ENCODE results near the gene PTPRQ. TPM values are rescaled to one million over a fixed set of nuclear protein-coding genes. Genes with fewer than 3 reads are reported as not detected.

Gene PTPRQ
- total RNA-seq, 1 donor from 2014 or later, result 0.07 TPM

- Histone ChIP-seq H3K4me3 (no peak overlapping the region), H3K9ac (no peak overlapping the region), H4K20me1 (ENCODE audit: low read depth) (no peaks in the 10 kb centered on the region), H3K27ac (no peak overlapping the region), H3K36me3 (no peaks in the 10 kb centered on the region), H3K9me3 (ENCODE audit: low read depth) (no peaks in the 10 kb centered on the region), H3K79me2 (ENCODE audit: low read depth) (no peaks in the 10 kb centered on the region), H3K4me2 (no peak overlapping the region), H3F3A (ENCODE audit: low read depth) (no peaks in the 10 kb centered on the region), H3K27me3 (no peaks in the 10 kb centered on the region), H3K4me1 (no peaks in the 10 kb centered on the region), H2AFZ (replicated peaks) (no peak overlapping the region)
- no peak for DNase-seq (ENCODE audit: low spot score)
- Mint-ChIP-seq H3K36me3 (no peaks in the 10 kb centered on the region), H3K4me3 (no peak overlapping the region), H3K27me3 (ENCODE audit: insufficient read depth, low read depth) (no peaks in the 10 kb centered on the region), H3K27ac (no peak overlapping the region), H3K9me3 (no peaks in the 10 kb centered on the region), H3K4me1 (no peaks in the 10 kb centered on the region)
- TF ChIP-seq CTCF (IDR thresholded peaks at IDR 0.05), result no peak
- no peak for TF ChIP-seq EZH2 (IDR thresholded peaks at IDR 0.05)
- TF ChIP-seq EZH2phosphoT487 (IDR thresholded peaks at IDR 0.05), result no peak
These were observed 152.5 kb downstream of the PTPRQ start for GRCh38 chr12:80596509-80596908.

GRCh38 chr12:80598004-80598606 is 154.1 kb downstream of the PTPRQ start:
- H3K79me2 ChIP-seq (ENCODE audit: low read depth), result no peaks in the 10 kb centered on the region
- no peaks in the 10 kb centered on the region for H3K4me1 Mint-ChIP-seq
- no peak overlapping the region for H3K4me3 ChIP-seq
- H3K9ac ChIP-seq, result no peak overlapping the region
- no peak overlapping the region for H3K4me3 Mint-ChIP-seq
- no peaks in the 10 kb centered on the region for H3K9me3 Mint-ChIP-seq
- H3K4me1 ChIP-seq, result no peaks in the 10 kb centered on the region
- H3K27me3 Mint-ChIP-seq (ENCODE audit: insufficient read depth, low read depth), result no peaks in the 10 kb centered on the region
- DNase-seq (ENCODE audit: low spot score), result peak; percentile 41
- H3K27ac Mint-ChIP-seq, result no peak overlapping the region
- no peak overlapping the region for H2AFZ ChIP-seq (replicated peaks)
- no peaks in the 10 kb centered on the region for H3F3A ChIP-seq (ENCODE audit: low read depth)
- no peaks in the 10 kb centered on the region for H3K36me3 Mint-ChIP-seq
- no peaks in the 10 kb centered on the region for H3K36me3 ChIP-seq
- H3K27ac ChIP-seq, result no peak overlapping the region
- no peaks in the 10 kb centered on the region for H3K27me3 ChIP-seq
- H4K20me1 ChIP-seq (ENCODE audit: low read depth), result no peaks in the 10 kb centered on the region
- TF ChIP-seq EZH2 (IDR thresholded peaks at IDR 0.05), result no peak
- no peak for TF ChIP-seq EZH2phosphoT487 (IDR thresholded peaks at IDR 0.05)
- TF ChIP-seq CTCF (IDR thresholded peaks at IDR 0.05), result peak; percentile 64
- no peaks in the 10 kb centered on the region for H3K9me3 ChIP-seq (ENCODE audit: low read depth)
- no peak overlapping the region for H3K4me2 ChIP-seq

- Histone ChIP-seq H3K36me3 (no peaks in the 10 kb centered on the region), H3K4me3 (no peak overlapping the region), H3K27ac (no peak overlapping the region), H2AFZ (replicated peaks) (no peak overlapping the region), H3K4me1 (no peaks in the 10 kb centered on the region), H3K4me2 (no peak overlapping the region), H3K9me3 (ENCODE audit: low read depth) (no peaks in the 10 kb centered on the region), H3K9ac (no peak overlapping the region), H3K79me2 (ENCODE audit: low read depth) (no peaks in the 10 kb centered on the region), H3K27me3 (no peaks in the 10 kb centered on the region), H3F3A (ENCODE audit: low read depth) (no peaks in the 10 kb centered on the region), H4K20me1 (ENCODE audit: low read depth) (no peaks in the 10 kb centered on the region)
- no peak overlapping the region for H3K4me3 Mint-ChIP-seq
- H3K36me3 Mint-ChIP-seq, result no peaks in the 10 kb centered on the region
- H3K9me3 Mint-ChIP-seq, result no peaks in the 10 kb centered on the region
- H3K4me1 Mint-ChIP-seq, result no peaks in the 10 kb centered on the region
- peak; percentile 33 for DNase-seq (ENCODE audit: low spot score)
- H3K27me3 Mint-ChIP-seq (ENCODE audit: insufficient read depth, low read depth), result no peaks in the 10 kb centered on the region
- H3K27ac Mint-ChIP-seq, result no peak overlapping the region
- TF ChIP-seq CTCF (IDR thresholded peaks at IDR 0.05) (no peak), EZH2 (IDR thresholded peaks at IDR 0.05) (no peak), EZH2phosphoT487 (IDR thresholded peaks at IDR 0.05) (no peak)
These were observed 158.4 kb downstream of the PTPRQ start for GRCh38 chr12:80602455-80602854.

Measured in neural progenitor cell (in vitro differentiated cells).